ENCODE results near the gene KLHL1. TPM values are rescaled to one million over a fixed set of nuclear protein-coding genes. Genes with fewer than 3 reads are reported as not detected.

The KLHL1 gene
- total RNA-seq, 3 donors from 2014 or later = not detected

DNA sequence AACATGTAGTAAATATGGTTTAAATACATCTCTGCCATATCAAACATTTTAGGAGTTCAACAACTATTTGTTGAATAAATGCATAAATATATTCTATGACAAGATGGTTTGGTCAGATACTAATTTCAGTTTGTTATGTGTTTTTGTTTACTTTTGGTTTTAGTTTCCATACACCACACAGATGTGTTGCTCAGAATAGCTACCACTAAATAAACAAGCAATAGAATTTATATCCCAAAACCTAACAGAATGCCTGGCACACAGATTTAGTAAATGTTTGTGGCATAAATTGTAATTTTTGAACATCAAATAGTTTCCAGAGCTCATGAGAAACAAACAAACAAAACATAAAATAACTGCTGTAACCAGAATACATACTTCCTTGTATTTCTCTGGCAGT lies 127.5 kb downstream of the KLHL1 start:
- Histone ChIP-seq H3K4me1 (no peaks in the 10 kb centered on the region), H3K9me3 (no peaks in the 10 kb centered on the region), H3K36me3 (no peaks in the 10 kb centered on the region), H3K4me3 (no peak overlapping the region), H3K27ac (no peak overlapping the region), H3K27me3 (no peaks in the 10 kb centered on the region)
- TF ChIP-seq, protein P1, sequence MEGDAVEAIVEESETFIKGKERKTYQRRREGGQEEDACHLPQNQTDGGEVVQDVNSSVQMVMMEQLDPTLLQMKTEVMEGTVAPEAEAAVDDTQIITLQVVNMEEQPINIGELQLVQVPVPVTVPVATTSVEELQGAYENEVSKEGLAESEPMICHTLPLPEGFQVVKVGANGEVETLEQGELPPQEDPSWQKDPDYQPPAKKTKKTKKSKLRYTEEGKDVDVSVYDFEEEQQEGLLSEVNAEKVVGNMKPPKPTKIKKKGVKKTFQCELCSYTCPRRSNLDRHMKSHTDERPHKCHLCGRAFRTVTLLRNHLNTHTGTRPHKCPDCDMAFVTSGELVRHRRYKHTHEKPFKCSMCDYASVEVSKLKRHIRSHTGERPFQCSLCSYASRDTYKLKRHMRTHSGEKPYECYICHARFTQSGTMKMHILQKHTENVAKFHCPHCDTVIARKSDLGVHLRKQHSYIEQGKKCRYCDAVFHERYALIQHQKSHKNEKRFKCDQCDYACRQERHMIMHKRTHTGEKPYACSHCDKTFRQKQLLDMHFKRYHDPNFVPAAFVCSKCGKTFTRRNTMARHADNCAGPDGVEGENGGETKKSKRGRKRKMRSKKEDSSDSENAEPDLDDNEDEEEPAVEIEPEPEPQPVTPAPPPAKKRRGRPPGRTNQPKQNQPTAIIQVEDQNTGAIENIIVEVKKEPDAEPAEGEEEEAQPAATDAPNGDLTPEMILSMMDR (IDR thresholded peaks at IDR 0.05) = no peak
- TF ChIP-seq POLR2AphosphoS5 (IDR thresholded peaks at IDR 0.05) (no peak), POLR2A (IDR thresholded peaks at IDR 0.05) (no peak)
- intact Hi-C loops (cut with DNase I; ENCODE audit: low total_unique reads) = loop anchor here (10.0 kb wide), 1 partner anchor 1256 kb away; no protein-coding TSS in a partner anchor
- no peak for DNase-seq (ENCODE audit: low spot score in 2 of 2)

DNA sequence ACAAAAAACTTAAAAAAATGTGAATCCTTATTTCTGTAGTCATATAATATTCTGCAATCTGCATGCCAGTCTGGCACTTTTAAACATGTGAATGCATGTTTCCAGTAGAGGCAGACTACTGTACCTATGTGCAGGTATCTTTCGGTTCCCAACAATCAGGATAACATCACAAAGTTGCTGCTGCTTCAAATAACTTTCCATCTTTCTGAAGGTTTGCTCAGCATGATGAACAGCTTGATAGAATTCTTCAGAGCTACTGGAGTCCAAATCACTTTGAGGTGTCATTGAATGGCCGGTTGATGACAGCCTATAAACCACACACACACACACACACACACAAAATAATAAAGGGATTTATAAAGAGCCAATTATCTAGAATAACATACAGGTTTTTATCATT lies 132.8 kb downstream of the KLHL1 start:
- Histone ChIP-seq H3K27me3 (no peaks in the 10 kb centered on the region), H3K27ac (no peak overlapping the region), H3K36me3 (no peaks in the 10 kb centered on the region), H3K4me3 (no peak overlapping the region), H3K9me3 (no peaks in the 10 kb centered on the region), H3K4me1 (no peaks in the 10 kb centered on the region)
- TF ChIP-seq POLR2A (IDR thresholded peaks at IDR 0.05) (no peak), POLR2AphosphoS5 (IDR thresholded peaks at IDR 0.05) (no peak)
- TF ChIP-seq, protein P1 (IDR thresholded peaks at IDR 0.05) = no peak
- DNase-seq (ENCODE audit: low spot score in 2 of 2) = no peak
- intact Hi-C loops (cut with DNase I; ENCODE audit: low total_unique reads) = no loop called here

DNA sequence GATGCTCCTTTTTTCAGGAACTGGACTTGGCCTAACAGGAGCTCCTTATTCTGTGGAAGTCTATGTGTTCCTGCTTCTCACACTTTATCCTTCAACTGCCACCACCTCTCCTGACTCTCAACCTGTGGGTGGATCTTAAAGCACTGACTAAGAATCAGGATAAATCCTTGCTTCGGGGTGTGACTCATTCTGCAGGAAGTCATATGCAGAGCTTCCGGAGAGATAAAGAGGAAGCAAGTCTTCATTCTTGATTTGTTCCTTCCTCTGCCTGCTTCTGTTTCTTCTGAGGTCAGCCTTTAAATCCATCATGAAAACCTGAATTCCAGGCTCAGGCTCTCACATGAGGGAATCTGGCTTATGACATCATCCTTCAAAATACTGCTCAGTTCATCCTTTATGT lies 137.7 kb downstream of the KLHL1 start:
- no peak for TF ChIP-seq POLR2AphosphoS5 (IDR thresholded peaks at IDR 0.05)
- TF ChIP-seq, protein P1 (IDR thresholded peaks at IDR 0.05) = no peak
- H3K4me1 ChIP-seq = no peaks in the 10 kb centered on the region
- H3K27ac ChIP-seq = no peak overlapping the region
- H3K27me3 ChIP-seq = no peaks in the 10 kb centered on the region
- H3K36me3 ChIP-seq = no peaks in the 10 kb centered on the region
- H3K9me3 ChIP-seq = no peaks in the 10 kb centered on the region
- no peak overlapping the region for H3K4me3 ChIP-seq
- intact Hi-C loops (cut with DNase I; ENCODE audit: low total_unique reads) = no loop called here
- no peak for DNase-seq (ENCODE audit: low spot score in 2 of 2)

- no peak for TF ChIP-seq POLR2A (IDR thresholded peaks at IDR 0.05)
- TF ChIP-seq, protein P1 (IDR thresholded peaks at IDR 0.05) = no peak
- no peak for TF ChIP-seq POLR2AphosphoS5 (IDR thresholded peaks at IDR 0.05)
- no peaks in the 10 kb centered on the region for H3K9me3 ChIP-seq
- H3K4me3 ChIP-seq = no peak overlapping the region
- H3K27me3 ChIP-seq = no peaks in the 10 kb centered on the region
- H3K36me3 ChIP-seq = no peaks in the 10 kb centered on the region
- no peaks in the 10 kb centered on the region for H3K4me1 ChIP-seq
- H3K27ac ChIP-seq = no peak overlapping the region
- DNase-seq (ENCODE audit: low spot score in 2 of 2) = no peak
- intact Hi-C loops (cut with DNase I; ENCODE audit: low total_unique reads) = no loop called here
Measured at GRCh38 chr13:69959046-69959445, 149.2 kb downstream of the KLHL1 start.

- H3K27ac ChIP-seq = no peak overlapping the region
- TF ChIP-seq POLR2A (IDR thresholded peaks at IDR 0.05) = no peak
- no peak for TF ChIP-seq POLR2AphosphoS5 (IDR thresholded peaks at IDR 0.05)
- TF ChIP-seq, protein P1 (IDR thresholded peaks at IDR 0.05) = no peak
- no peak overlapping the region for H3K4me3 ChIP-seq
- no peaks in the 10 kb centered on the region for H3K4me1 ChIP-seq
- no peak for DNase-seq (ENCODE audit: low spot score in 2 of 2)
- intact Hi-C loops (cut with DNase I; ENCODE audit: low total_unique reads) = no loop called here
- H3K9me3 ChIP-seq = no peaks in the 10 kb centered on the region
- no peaks in the 10 kb centered on the region for H3K27me3 ChIP-seq
- H3K36me3 ChIP-seq = no peaks in the 10 kb centered on the region
Measured at GRCh38 chr13:69956839-69957238, 151.4 kb downstream of the KLHL1 start.
